ENCODE measurements around the gene SLC24A3.

The SLC24A3 gene

DNA sequence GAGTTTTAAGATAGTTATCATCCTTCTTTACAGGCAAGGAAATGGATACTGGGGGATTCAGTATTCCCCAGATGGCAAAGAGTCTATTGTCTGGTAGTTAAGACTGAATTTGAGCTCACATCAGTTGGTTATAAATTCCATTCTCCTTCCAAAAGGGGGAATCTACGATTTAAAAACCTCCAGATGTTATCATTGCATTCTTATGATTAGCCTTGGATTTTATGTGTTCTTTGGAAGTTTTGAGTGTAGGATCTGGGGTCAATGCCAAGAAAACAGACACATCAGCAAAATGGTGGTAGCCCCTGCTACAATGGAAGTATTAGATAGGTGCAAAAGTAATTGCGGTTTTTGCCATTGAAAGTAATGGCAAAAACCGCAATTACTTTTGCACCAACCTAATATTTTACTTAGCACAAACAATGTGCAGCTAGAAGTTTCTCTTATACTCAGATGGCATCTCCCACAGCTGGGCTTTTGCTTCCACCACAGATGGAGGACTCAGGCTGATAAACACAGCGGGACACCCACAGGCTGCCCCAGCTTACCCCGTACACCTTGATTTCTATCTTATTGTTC, 377.4 kb downstream of the SLC24A3 start:
- Histone ChIP-seq H3K9ac (ENCODE audit: low read length) (no peak overlapping the region), H3K27ac (ENCODE audit: low read length) (no peak overlapping the region), H3K4me1 (ENCODE audit: low read length) (peaks cover 9% of the 10 kb centered on the region; the same call in 1 of the 2 replicates), H3K27me3 (ENCODE audit: low read depth, low read length) (peaks cover 52% of the 10 kb centered on the region), H2AFZ (ENCODE audit: low read depth, low read length) (no peak overlapping the region), H3K9me3 (ENCODE audit: insufficient read depth, low read length) (no peaks in the 10 kb centered on the region), H3K36me3 (replicated peaks; ENCODE audit: low read depth, low read length) (no peaks in the 10 kb centered on the region), H4K20me1 (ENCODE audit: insufficient read depth, low read length) (no peaks in the 10 kb centered on the region), H3K79me2 (ENCODE audit: low read length) (no peaks in the 10 kb centered on the region), H3K4me3 (ENCODE audit: low read length) (no peak overlapping the region), H3K4me2 (ENCODE audit: low read length) (no peak overlapping the region)
- no peak for TF ChIP-seq EZH2phosphoT487 (IDR thresholded peaks at IDR 0.05; ENCODE audit: low read depth)
- TF ChIP-seq, protein P1, sequence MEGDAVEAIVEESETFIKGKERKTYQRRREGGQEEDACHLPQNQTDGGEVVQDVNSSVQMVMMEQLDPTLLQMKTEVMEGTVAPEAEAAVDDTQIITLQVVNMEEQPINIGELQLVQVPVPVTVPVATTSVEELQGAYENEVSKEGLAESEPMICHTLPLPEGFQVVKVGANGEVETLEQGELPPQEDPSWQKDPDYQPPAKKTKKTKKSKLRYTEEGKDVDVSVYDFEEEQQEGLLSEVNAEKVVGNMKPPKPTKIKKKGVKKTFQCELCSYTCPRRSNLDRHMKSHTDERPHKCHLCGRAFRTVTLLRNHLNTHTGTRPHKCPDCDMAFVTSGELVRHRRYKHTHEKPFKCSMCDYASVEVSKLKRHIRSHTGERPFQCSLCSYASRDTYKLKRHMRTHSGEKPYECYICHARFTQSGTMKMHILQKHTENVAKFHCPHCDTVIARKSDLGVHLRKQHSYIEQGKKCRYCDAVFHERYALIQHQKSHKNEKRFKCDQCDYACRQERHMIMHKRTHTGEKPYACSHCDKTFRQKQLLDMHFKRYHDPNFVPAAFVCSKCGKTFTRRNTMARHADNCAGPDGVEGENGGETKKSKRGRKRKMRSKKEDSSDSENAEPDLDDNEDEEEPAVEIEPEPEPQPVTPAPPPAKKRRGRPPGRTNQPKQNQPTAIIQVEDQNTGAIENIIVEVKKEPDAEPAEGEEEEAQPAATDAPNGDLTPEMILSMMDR (IDR thresholded peaks at IDR 0.05; ENCODE audit: low read depth, low read length) = no peak

DNA sequence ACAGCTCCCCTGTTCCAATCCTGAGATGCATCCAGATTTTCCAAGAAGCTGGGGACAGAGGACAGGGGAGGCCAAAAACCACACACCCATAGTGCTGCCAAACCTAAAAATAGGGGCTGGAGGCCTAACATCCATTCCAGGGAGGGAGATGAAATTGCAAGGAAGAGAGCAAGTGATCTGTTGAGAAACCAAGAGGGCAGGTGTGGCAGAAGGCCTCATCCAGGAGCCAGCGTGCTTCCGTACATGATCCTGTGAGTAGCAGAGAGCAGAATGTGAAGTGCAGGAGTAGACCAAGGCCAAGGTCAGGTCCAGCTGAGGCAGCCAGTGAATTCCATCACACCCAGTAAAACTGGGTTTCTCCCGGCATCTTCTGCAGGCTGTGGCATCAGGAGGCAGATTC, 377.9 kb downstream of the SLC24A3 start:
- H3K9me3 ChIP-seq (ENCODE audit: insufficient read depth, low read length) = no peaks in the 10 kb centered on the region
- H3K4me3 ChIP-seq (ENCODE audit: low read length) = no peak overlapping the region
- H3K9ac ChIP-seq (ENCODE audit: low read length) = no peak overlapping the region
- H2AFZ ChIP-seq (ENCODE audit: low read depth, low read length) = no peak overlapping the region
- no peak overlapping the region for H3K4me2 ChIP-seq (ENCODE audit: low read length)
- peaks cover 9% of the 10 kb centered on the region; the same call in 1 of the 2 replicates for H3K4me1 ChIP-seq (ENCODE audit: low read length)
- H3K79me2 ChIP-seq (ENCODE audit: low read length) = no peaks in the 10 kb centered on the region
- no peaks in the 10 kb centered on the region for H3K36me3 ChIP-seq (replicated peaks; ENCODE audit: low read depth, low read length)
- H3K27me3 ChIP-seq (ENCODE audit: low read depth, low read length) = peaks cover 51% of the 10 kb centered on the region
- no peak overlapping the region for H3K27ac ChIP-seq (ENCODE audit: low read length)
- TF ChIP-seq, protein P1 (IDR thresholded peaks at IDR 0.05; ENCODE audit: low read depth, low read length) = no peak
- TF ChIP-seq EZH2phosphoT487 (IDR thresholded peaks at IDR 0.05; ENCODE audit: low read depth) = no peak
- H4K20me1 ChIP-seq (ENCODE audit: insufficient read depth, low read length) = no peaks in the 10 kb centered on the region

DNA sequence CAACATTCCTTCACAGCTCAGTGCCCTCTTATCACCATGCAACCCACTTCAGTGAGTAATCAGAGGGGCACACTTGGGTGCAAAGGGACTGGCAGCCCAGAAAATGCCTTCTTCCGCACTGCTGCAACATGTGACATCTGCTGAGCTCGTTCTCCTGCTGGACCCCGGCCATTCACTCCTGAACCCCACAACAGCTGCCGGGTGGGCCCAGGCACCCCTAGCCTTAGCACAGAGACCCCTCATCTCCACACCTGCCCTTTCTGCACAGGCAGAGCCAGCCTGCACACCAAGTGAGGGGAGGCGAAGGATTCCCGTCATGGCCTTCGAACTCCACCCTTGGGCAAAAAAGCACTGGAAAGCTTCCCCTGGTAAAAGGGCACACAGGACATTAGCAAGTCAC, 381.3 kb downstream of the SLC24A3 start:
- Histone ChIP-seq H3K27ac (ENCODE audit: low read length) (no peak overlapping the region), H3K4me1 (ENCODE audit: low read length) (peaks cover 9% of the 10 kb centered on the region; the same call in 1 of the 2 replicates), H3K79me2 (ENCODE audit: low read length) (no peaks in the 10 kb centered on the region), H2AFZ (ENCODE audit: low read depth, low read length) (no peak overlapping the region), H3K4me2 (ENCODE audit: low read length) (no peak overlapping the region), H4K20me1 (ENCODE audit: insufficient read depth, low read length) (no peaks in the 10 kb centered on the region), H3K4me3 (ENCODE audit: low read length) (no peak overlapping the region), H3K27me3 (ENCODE audit: low read depth, low read length) (peaks cover 34% of the 10 kb centered on the region), H3K9me3 (ENCODE audit: insufficient read depth, low read length) (no peaks in the 10 kb centered on the region), H3K9ac (ENCODE audit: low read length) (no peak overlapping the region), H3K36me3 (replicated peaks; ENCODE audit: low read depth, low read length) (no peaks in the 10 kb centered on the region)
- TF ChIP-seq, protein P1 (IDR thresholded peaks at IDR 0.05; ENCODE audit: low read depth, low read length) = no peak

DNA sequence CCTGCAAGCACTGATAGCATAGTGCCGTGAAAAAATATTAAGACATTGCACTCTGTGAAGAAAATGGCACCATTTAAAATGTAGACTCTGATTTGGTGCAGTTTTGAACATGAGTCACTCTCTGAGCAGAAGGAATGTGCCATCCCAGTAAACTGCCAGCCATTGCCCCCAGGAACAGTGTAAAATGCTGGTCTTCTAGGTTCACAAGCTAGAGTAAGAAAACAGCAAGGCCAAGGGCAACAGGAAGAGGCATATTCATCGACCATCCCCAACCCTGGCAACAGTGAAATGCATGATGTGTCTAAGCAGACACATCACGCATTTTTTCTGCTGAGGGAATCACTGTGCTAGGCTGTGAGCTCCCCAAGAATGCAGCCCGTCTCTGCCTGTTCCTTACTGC, 382.5 kb downstream of the SLC24A3 start:
- TF ChIP-seq EZH2phosphoT487 (IDR thresholded peaks at IDR 0.05; ENCODE audit: low read depth) = no peak
- TF ChIP-seq, protein P1 (IDR thresholded peaks at IDR 0.05; ENCODE audit: low read depth, low read length) = no peak
- no peak overlapping the region for H3K4me3 ChIP-seq (ENCODE audit: low read length)

More for the DNA sequence above, 382.5 kb downstream of the SLC24A3 start:
- no peaks in the 10 kb centered on the region for H3K9me3 ChIP-seq (ENCODE audit: insufficient read depth, low read length)
- no peak overlapping the region for H3K27ac ChIP-seq (ENCODE audit: low read length)
- H3K27me3 ChIP-seq (ENCODE audit: low read depth, low read length) = peaks cover 28% of the 10 kb centered on the region; the same call in 1 of the 2 replicates
- no peak overlapping the region for H2AFZ ChIP-seq (ENCODE audit: low read depth, low read length)
- H3K9ac ChIP-seq (ENCODE audit: low read length) = no peak overlapping the region
- peaks cover 9% of the 10 kb centered on the region; the same call in 1 of the 2 replicates for H3K4me1 ChIP-seq (ENCODE audit: low read length)
- no peaks in the 10 kb centered on the region for H3K79me2 ChIP-seq (ENCODE audit: low read length)
- no peak overlapping the region for H3K4me2 ChIP-seq (ENCODE audit: low read length)
- H4K20me1 ChIP-seq (ENCODE audit: insufficient read depth, low read length) = no peaks in the 10 kb centered on the region
- H3K36me3 ChIP-seq (replicated peaks; ENCODE audit: low read depth, low read length) = no peaks in the 10 kb centered on the region
